Transverse colon (tissue), 3 donors: ENCODE data around the gene POPDC2.

Source experiments
- EP300 ChIP-seq: sonication (generic); formaldehyde crosslinking; IDR thresholded peaks from one replicate; pipeline ENCODE4 v1.6.1; 2017; ENCODE audit warnings: antibody characterized with exemption, low read depth
- POLR2A ChIP-seq: fragments of 450-650 bp; IDR thresholded peaks from one replicate; pipeline ENCODE4 v1.6.1; 2016; ENCODE audit warnings: antibody characterized with exemption, mild to moderate bottlenecking, moderate library complexity
- TF ChIP-seq, protein P1 (sequence below), 5 experiments: fragments of 200-600 bp in 3 of 5; fragments of 450-650 bp in 2 of 5; sonication (generic) in 3 of 5; IDR thresholded peaks; 1 replicate in 2 of 5; 2 replicates in 3 of 5; pipeline ENCODE4 v1.5.1; 2016 to 2017; ENCODE audit warnings: antibody characterized with exemption in 5 of 5, inconsistent platforms in 3 of 5, mild to moderate bottlenecking in 2 of 5, moderate library complexity in 1 of 5

DNA sequence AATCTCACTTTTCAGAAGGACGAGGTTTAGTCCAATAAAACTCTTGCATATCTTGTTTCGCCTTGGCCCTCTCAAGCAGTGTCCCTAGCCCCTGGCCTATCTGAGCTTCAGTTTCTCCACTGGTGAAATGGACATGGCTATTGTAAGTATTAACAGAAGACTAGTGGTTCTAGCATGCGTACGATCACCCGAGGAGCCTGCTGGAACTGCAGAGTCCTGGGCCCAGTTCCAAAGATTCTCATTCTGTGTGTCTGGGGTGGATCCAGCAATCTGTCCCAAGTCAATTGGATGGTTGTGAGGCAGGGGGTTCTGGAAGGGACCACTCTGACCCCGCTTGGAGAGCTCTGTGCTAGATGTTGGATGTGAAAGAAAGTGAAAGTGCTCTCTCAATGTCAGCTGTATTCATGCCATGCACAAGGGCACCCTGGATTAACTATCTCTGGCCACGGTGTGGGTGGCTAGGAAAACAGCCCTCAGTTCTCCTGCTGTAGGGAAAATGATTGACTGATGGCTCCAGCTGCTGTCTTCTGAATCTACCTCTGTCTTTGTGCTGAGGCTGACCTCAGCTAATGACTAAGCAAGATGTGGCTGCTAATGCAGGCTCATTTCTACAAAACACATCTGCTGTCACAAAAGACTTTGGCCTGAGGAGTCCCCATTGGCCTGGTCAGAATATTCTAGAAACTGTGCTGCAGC is 64.6 kb downstream of the POPDC2 start:
- TF ChIP-seq, protein P1, sequence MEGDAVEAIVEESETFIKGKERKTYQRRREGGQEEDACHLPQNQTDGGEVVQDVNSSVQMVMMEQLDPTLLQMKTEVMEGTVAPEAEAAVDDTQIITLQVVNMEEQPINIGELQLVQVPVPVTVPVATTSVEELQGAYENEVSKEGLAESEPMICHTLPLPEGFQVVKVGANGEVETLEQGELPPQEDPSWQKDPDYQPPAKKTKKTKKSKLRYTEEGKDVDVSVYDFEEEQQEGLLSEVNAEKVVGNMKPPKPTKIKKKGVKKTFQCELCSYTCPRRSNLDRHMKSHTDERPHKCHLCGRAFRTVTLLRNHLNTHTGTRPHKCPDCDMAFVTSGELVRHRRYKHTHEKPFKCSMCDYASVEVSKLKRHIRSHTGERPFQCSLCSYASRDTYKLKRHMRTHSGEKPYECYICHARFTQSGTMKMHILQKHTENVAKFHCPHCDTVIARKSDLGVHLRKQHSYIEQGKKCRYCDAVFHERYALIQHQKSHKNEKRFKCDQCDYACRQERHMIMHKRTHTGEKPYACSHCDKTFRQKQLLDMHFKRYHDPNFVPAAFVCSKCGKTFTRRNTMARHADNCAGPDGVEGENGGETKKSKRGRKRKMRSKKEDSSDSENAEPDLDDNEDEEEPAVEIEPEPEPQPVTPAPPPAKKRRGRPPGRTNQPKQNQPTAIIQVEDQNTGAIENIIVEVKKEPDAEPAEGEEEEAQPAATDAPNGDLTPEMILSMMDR (IDR thresholded peaks at IDR 0.05), result no peak
- TF ChIP-seq EP300 (no peak), POLR2A (no peak)
